ENCODE data around the gene SEPTIN12. TPM values are rescaled to one million over a fixed set of nuclear protein-coding genes. Genes with fewer than 3 reads are reported as not detected.

The SEPTIN12 gene
- total and polyA plus RNA-seq, 2 of the 4 experiments (the other 2 are of a cell fraction): not detected

GRCh38 chr16:4811242-4811641 is 23.1 kb upstream of the SEPTIN12 start:
- no TSS peak for BruUV-seq (replicated peaks)
- dilution Hi-C loops (cut with HindIII; ENCODE audit: low sequenced_read_pairs, unreplicated experiment) (no loop called here), in situ Hi-C loops (cut with MboI; ENCODE audit: low sequenced_read_pairs) (no loop called here), intact Hi-C loops (cut with micrococcal nuclease) (no loop called here)
- Histone ChIP-seq H3K27me3 (ENCODE audit: control insufficient read depth, insufficient read depth, low read length) (no peaks in the 10 kb centered on the region), H3K4me1 (ENCODE audit: control insufficient read depth, insufficient read depth, low read length) (peaks cover 8% of the 10 kb centered on the region; the same call in 1 of the 2 replicates), H3K4ac (ENCODE audit: low read depth, low read length) (no peak overlapping the region), H4K5ac (ENCODE audit: low read depth, low read length) (no peak overlapping the region), H2BK15ac (ENCODE audit: low read depth, low read length) (no peak overlapping the region), H4K8ac (ENCODE audit: low read depth in 2 of 2, low read length in 2 of 2) (no peak overlapping the region), H2BK5ac (ENCODE audit: low read depth, low read length, poor library complexity, severe bottlenecking) (no peak overlapping the region), H3K36me3 (ENCODE audit: control insufficient read depth, insufficient read depth, low read length) (peaks cover 47% of the 10 kb centered on the region), H3K9ac (ENCODE audit: low read depth, low read length) (no peak overlapping the region), H3K23ac (ENCODE audit: low read depth, low read length) (no peak overlapping the region), H3K14ac (replicated peaks; ENCODE audit: low read depth, low read length) (no peak overlapping the region), H3K79me1 (ENCODE audit: low read depth in 1 of 2, low read length in 2 of 2) (no peaks in the 10 kb centered on the region; a peak in 2 of 4 replicates), H2AK5ac (ENCODE audit: low read depth, low read length) (no peak overlapping the region), H2BK120ac (ENCODE audit: low read depth, low read length) (no peak overlapping the region), H2BK20ac (ENCODE audit: low read depth, low read length) (no peak overlapping the region), H3K56ac (ENCODE audit: extremely low read depth, insufficient read depth, low read length) (no peak overlapping the region), H3K9me1 (ENCODE audit: insufficient read depth, low read length) (no peaks in the 10 kb centered on the region), H3K4me3 (ENCODE audit: insufficient read depth, low read depth, low read length) (no peak overlapping the region), H4K20me1 (ENCODE audit: insufficient read depth, low read length) (no peaks in the 10 kb centered on the region), H4K91ac (ENCODE audit: insufficient read depth, low read depth, low read length) (no peak overlapping the region), H2AFZ (replicated peaks; ENCODE audit: low read length, poor library complexity) (no peak overlapping the region), H2AK9ac (replicated peaks; ENCODE audit: low read depth, low read length, poor library complexity) (no peak overlapping the region), H3K18ac (ENCODE audit: low read depth, low read length) (no peak overlapping the region), H3K9me3 (ENCODE audit: control insufficient read depth, insufficient read depth, low read length) (no peaks in the 10 kb centered on the region), H3K27ac (ENCODE audit: insufficient read depth, low read length) (no peak overlapping the region), H3K4me2 (ENCODE audit: low read depth, low read length) (no peak overlapping the region)
- CTCF ChIA-PET: no interaction called here
- TF ChIP-seq FOS (IDR thresholded peaks at IDR 0.05; ENCODE audit: low read depth, low read length): no peak
- no peak for TF ChIP-seq RFX5 (IDR thresholded peaks at IDR 0.05; ENCODE audit: low read depth, low read length)
- no peak for TF ChIP-seq RCOR1 (IDR thresholded peaks at IDR 0.05; ENCODE audit: insufficient replicate concordance, low read length)
- no peak for TF ChIP-seq BHLHE40 (IDR thresholded peaks at IDR 0.05; ENCODE audit: low read depth, low read length)
- no peak for TF ChIP-seq MAFK (IDR thresholded peaks at IDR 0.05; ENCODE audit: low read depth, low read length)
- no peak for TF ChIP-seq CHD1 (IDR thresholded peaks at IDR 0.05; ENCODE audit: low read depth, low read length)
- TF ChIP-seq POLR2A (IDR thresholded peaks at IDR 0.05; ENCODE audit: low read depth, low read length): no peak
- TF ChIP-seq MXI1 (IDR thresholded peaks at IDR 0.05; ENCODE audit: borderline replicate concordance, low read depth, low read length): no peak
- TF ChIP-seq ELK1 (IDR thresholded peaks at IDR 0.05; ENCODE audit: borderline replicate concordance, low read depth, low read length): no peak
- no peak for TF ChIP-seq RAD21 (IDR thresholded peaks at IDR 0.05; ENCODE audit: low read length)
- no peak for TF ChIP-seq NFE2L2 (IDR thresholded peaks at IDR 0.05; ENCODE audit: low read depth, low read length)
- TF ChIP-seq USF2 (IDR thresholded peaks at IDR 0.05; ENCODE audit: low read depth, low read length): no peak
- WGBS, 2 experiments (ENCODE audit: extremely low coverage in 2 of 2, insufficient read length in 1 of 2): no CpG with 5 or more reads among the region's 3 CpGs
- no peak for ATAC-seq (ENCODE audit: low read depth)
- DNase-seq: no peak
- POLR2A ChIA-PET (ENCODE audit: unreplicated experiment): interaction anchor here (0.6 kb wide), 1 partner anchor 249 kb away, joined by 5 read pairs; no protein-coding TSS in a partner anchor

All from IMR-90 (cell line).